Endothelial cell of umbilical vein (primary cell): ENCODE measurements around the gene BACH2. TPM values are rescaled to one million over a fixed set of nuclear protein-coding genes. Genes with fewer than 3 reads are reported as not detected.

Source experiments
- BruUV-seq: library from RNA; stranded (reverse); fragments of 400-500 nt; replicated peaks from 2 replicates; lab custom pipeline; 2021; lab: Mats Ljungman, UMichigan
- CTCF ChIA-PET: fragments of 300-600, 350-600 bp; sonication (Branson Sonifier 250); formaldehyde crosslinking; loops from one replicate; lab custom pipeline; 2021; ENCODE audit warnings: antibody characterized with exemption, inconsistent platforms; lab: Charles Lee
- POLR2A ChIA-PET: fragments of 300-600, 350-600 bp; sonication (Branson Sonifier 250); formaldehyde crosslinking; loops from one replicate; lab custom pipeline; 2021; ENCODE audit warnings: antibody characterized with exemption, inconsistent platforms; lab: Charles Lee
- DNase-seq: peaks from one replicate; pipeline ENCODE4 v3.0.0-alpha.2; 2011; ENCODE audit warnings: low read depth, low spot score
- FAIRE-seq: peaks from 2 replicates; lab custom pipeline; 2011; peaks lifted over from hg19 to GRCh38; lab: Jason Lieb, UNC
- H2AFZ ChIP-seq: 2 replicates; pipeline ENCODE4 v1.6.0; 2012; ENCODE audit warnings: low read depth, low read length, control low read depth, inconsistent platforms
- H3K27ac ChIP-seq: 2 replicates; pipeline ENCODE4 v1.5.1; 2011; ENCODE audit warnings: low read depth, mild to moderate bottlenecking, control low read depth, low read length, moderate library complexity; ENCODE audit not compliant: insufficient read depth
- H3K27me3 ChIP-seq, 2 experiments: 2 replicates each; pipeline versions ENCODE4 v1.6.0 to v1.6.1; 2011; ENCODE audit warnings: low read length in 2 of 2, mixed read lengths in 1 of 2; ENCODE audit not compliant: control insufficient read depth in 2 of 2, insufficient read depth in 2 of 2
- H3K36me3 ChIP-seq, 2 experiments: 2 replicates in 1 of 2; 3 replicates in 1 of 2; pipeline ENCODE4 v1.5.1; 2011; ENCODE audit warnings: low read length in 2 of 2, mild to moderate bottlenecking in 1 of 2, moderate library complexity in 1 of 2; ENCODE audit not compliant: control insufficient read depth in 2 of 2, insufficient read depth in 2 of 2; ENCODE audit errors: extremely low read depth in 1 of 2
- H3K4me1 ChIP-seq: 3 replicates; pipeline ENCODE4 v1.5.1; 2011; ENCODE audit warnings: mild to moderate bottlenecking, low read length; ENCODE audit not compliant: control insufficient read depth, insufficient read depth; ENCODE audit errors: extremely low read depth
- H3K4me2 ChIP-seq: 2 replicates; pipeline ENCODE4 v1.6.1; 2011; ENCODE audit warnings: low read length, control low read depth, mixed read lengths; ENCODE audit not compliant: insufficient read depth
- H3K4me3 ChIP-seq, 3 experiments: fragments of 200-600 bp in 1 of 3; sonication (generic), shearing (Covaris generic) in 1 of 3; replicated peaks in 1 of 3; 2 replicates each; pipeline ENCODE4 v1.5.1; 2011 to 2016; ENCODE audit warnings: control low read depth in 3 of 3, low read length in 3 of 3, mild to moderate bottlenecking in 2 of 3, inconsistent platforms in 1 of 3, low read depth in 1 of 3, moderate library complexity in 1 of 3; ENCODE audit not compliant: insufficient read depth in 1 of 3
- H3K79me2 ChIP-seq: 2 replicates; pipeline ENCODE4 v1.6.0; 2012; ENCODE audit warnings: low read length, inconsistent platforms; ENCODE audit not compliant: control insufficient read depth, insufficient read depth
- H3K9ac ChIP-seq: replicated peaks from 2 replicates; pipeline ENCODE3; 2011; ENCODE audit warnings: low read length, control low read depth; ENCODE audit not compliant: insufficient read depth; ENCODE audit errors: extremely low read depth
- H3K9me1 ChIP-seq: replicated peaks from 3 replicates; pipeline ENCODE4 v1.6.0; 2011; ENCODE audit warnings: mild to moderate bottlenecking, low read length; ENCODE audit not compliant: control insufficient read depth, insufficient read depth; ENCODE audit errors: extremely low read depth
- H3K9me3 ChIP-seq: replicated peaks from 2 replicates; pipeline ENCODE4 v1.5.1; 2012; ENCODE audit warnings: low read length, inconsistent platforms; ENCODE audit not compliant: control insufficient read depth, insufficient read depth
- H4K20me1 ChIP-seq: replicated peaks from 2 replicates; pipeline ENCODE3; 2011; ENCODE audit warnings: mild to moderate bottlenecking, low read length; ENCODE audit not compliant: control insufficient read depth, insufficient read depth; ENCODE audit errors: extremely low read depth
- EZH2 ChIP-seq: IDR thresholded peaks from 2 replicates; pipeline ENCODE4 v1.6.1; 2012; ENCODE audit warnings: borderline replicate concordance, low read depth, mild to moderate bottlenecking, moderate library complexity, low read length, inconsistent platforms; ENCODE audit not compliant: severe bottlenecking
- FOS ChIP-seq: IDR thresholded peaks from 2 replicates; pipeline ENCODE4 v1.6.1; 2011; ENCODE audit warnings: mild to moderate bottlenecking, low read length, moderate library complexity, borderline replicate concordance; ENCODE audit not compliant: insufficient read depth
- GATA2 ChIP-seq: IDR thresholded peaks from 2 replicates; pipeline ENCODE4 v1.7.0; 2011; ENCODE audit warnings: low read depth, mild to moderate bottlenecking, moderate library complexity, mixed read lengths, low read length; ENCODE audit not compliant: insufficient read length, insufficient read depth
- JUN ChIP-seq: IDR thresholded peaks from 2 replicates; pipeline ENCODE4 v1.6.1; 2011; ENCODE audit warnings: borderline replicate concordance, low read depth; ENCODE audit not compliant: insufficient read length, insufficient read depth
- MYC ChIP-seq: IDR thresholded peaks from one replicate; pipeline ENCODE4 v1.6.1; 2011; ENCODE audit warnings: mild to moderate bottlenecking, low read depth, low read length
- POLR2A ChIP-seq: IDR thresholded peaks from 2 replicates; pipeline ENCODE4 v1.6.1; 2012; ENCODE audit warnings: low read depth, mild to moderate bottlenecking, control low read depth, low read length
- POLR2AphosphoS5 ChIP-seq: IDR thresholded peaks from 2 replicates; pipeline ENCODE4 v1.6.1; 2012; ENCODE audit warnings: low read depth, mild to moderate bottlenecking, control low read depth, low read length, moderate library complexity; ENCODE audit not compliant: insufficient read depth
- dilution Hi-C: fragments of 300-500 bp; cut with MboI; formaldehyde crosslinking; loops from one replicate; pipeline ENCODE4 v1.15.0; 2019; ENCODE audit warnings: low sequenced_read_pairs; ENCODE audit not compliant: extremely low pct_ligation_motif_present
- intact Hi-C: fragments of 100-400 bp; cut with micrococcal nuclease; formaldehyde crosslinking; loops from one replicate; pipeline ENCODE4 v1.10.0; 2022
- polyA plus RNA-seq, 4 experiments: library from polyadenylated mRNA; depleted of rRNA in 3 of 4; stranded (reverse) in 3 of 4; unstranded in 1 of 4; fragments of >200 nt; gene quantifications; 2 replicates each; pipeline versions ENCODE4 v1.2.1 to v1.2.3, GENCODE V29; 2011 to 2012; ENCODE audit warnings: missing spikeins in 1 of 4
- total RNA-seq: library from RNA; stranded (reverse); gene quantifications from 2 replicates; pipeline ENCODE4 v1.2.3, GENCODE V29; 2021
- TF ChIP-seq, protein P1 (sequence below), 2 donors: IDR thresholded peaks; 1 replicate in 1 of 2; 2 replicates in 1 of 2; pipeline ENCODE4 v1.5.1; 2011; ENCODE audit warnings: low read length in 2 of 2, mild to moderate bottlenecking in 2 of 2, moderate library complexity in 2 of 2, control low read depth in 1 of 2, inconsistent platforms in 1 of 2, low read depth in 1 of 2; ENCODE audit not compliant: insufficient read depth in 1 of 2; ENCODE audit errors: extremely low read depth in 1 of 2
- TF ChIP-seq, protein P2 (sequence below): IDR thresholded peaks from 2 replicates; pipeline ENCODE4 v1.6.1; 2011; ENCODE audit not compliant: insufficient read depth, insufficient read length

BACH2 gene
- total and polyA plus RNA-seq, 2 donors (not counting 3 experiments of a cell fraction or from before 2014, with no cell fraction given) = 1.7 to 5.6 TPM

DNA sequence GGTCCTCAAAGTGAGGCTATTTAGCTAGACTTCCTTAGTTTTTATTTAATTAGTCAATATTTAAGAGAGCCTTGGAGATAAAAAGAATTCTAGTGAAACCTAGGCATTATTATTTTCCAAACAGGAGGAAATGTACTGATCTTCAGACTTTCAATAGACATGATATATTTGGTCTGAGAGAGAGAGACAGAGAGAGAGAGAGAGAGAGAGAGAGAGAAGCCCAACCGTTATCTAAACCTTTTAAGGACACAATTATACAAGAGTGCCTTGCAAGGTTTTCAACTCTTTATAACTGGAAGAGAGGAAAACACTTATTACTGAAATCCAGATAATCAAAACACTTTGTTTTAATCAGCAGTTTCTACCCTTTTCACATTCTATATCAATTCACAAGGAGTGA is 64.8 kb downstream of the BACH2 start:
- Histone ChIP-seq H3K4me2 (no peak overlapping the region), H3K27ac (no peak overlapping the region), H3K79me2 (no peaks in the 10 kb centered on the region), H3K27me3 (no peaks in the 10 kb centered on the region), H3K4me1 (peaks cover 16% of the 10 kb centered on the region), H3K4me3 (no peak overlapping the region), H3K9ac (no peak overlapping the region), H3K36me3 (no peaks in the 10 kb centered on the region), H3K9me1 (no peaks in the 10 kb centered on the region), H4K20me1 (no peaks in the 10 kb centered on the region), H3K9me3 (no peaks in the 10 kb centered on the region), H2AFZ (no peak overlapping the region)
- ChIA-PET POLR2A (no interaction called here), CTCF (no interaction called here)
- no peak for DNase-seq
- dilution Hi-C loops (no loop called here), intact Hi-C loops (loop anchor here (1.0 kb wide), 1 partner anchor 13 kb away; no protein-coding TSS in a partner anchor)
- no peak for TF ChIP-seq JUN
- TF ChIP-seq, protein P1, sequence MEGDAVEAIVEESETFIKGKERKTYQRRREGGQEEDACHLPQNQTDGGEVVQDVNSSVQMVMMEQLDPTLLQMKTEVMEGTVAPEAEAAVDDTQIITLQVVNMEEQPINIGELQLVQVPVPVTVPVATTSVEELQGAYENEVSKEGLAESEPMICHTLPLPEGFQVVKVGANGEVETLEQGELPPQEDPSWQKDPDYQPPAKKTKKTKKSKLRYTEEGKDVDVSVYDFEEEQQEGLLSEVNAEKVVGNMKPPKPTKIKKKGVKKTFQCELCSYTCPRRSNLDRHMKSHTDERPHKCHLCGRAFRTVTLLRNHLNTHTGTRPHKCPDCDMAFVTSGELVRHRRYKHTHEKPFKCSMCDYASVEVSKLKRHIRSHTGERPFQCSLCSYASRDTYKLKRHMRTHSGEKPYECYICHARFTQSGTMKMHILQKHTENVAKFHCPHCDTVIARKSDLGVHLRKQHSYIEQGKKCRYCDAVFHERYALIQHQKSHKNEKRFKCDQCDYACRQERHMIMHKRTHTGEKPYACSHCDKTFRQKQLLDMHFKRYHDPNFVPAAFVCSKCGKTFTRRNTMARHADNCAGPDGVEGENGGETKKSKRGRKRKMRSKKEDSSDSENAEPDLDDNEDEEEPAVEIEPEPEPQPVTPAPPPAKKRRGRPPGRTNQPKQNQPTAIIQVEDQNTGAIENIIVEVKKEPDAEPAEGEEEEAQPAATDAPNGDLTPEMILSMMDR (IDR thresholded peaks at IDR 0.05; ENCODE audit: extremely low read depth in 1 of 2, insufficient read depth in 1 of 2, low read depth in 1 of 2, low read length in 2 of 2) = no peak
- TF ChIP-seq POLR2A = no peak
- TF ChIP-seq, protein P2, sequence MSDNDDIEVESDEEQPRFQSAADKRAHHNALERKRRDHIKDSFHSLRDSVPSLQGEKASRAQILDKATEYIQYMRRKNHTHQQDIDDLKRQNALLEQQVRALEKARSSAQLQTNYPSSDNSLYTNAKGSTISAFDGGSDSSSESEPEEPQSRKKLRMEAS = no peak
- TF ChIP-seq FOS = no peak
- no peak for TF ChIP-seq EZH2
- no peak for TF ChIP-seq GATA2
- no peak for TF ChIP-seq POLR2AphosphoS5
- TF ChIP-seq MYC = no peak
- FAIRE-seq = no peak
- BruUV-seq = no TSS peak
